SU-DHL-6 (cell line): ENCODE data around the gene OSBP2.

Source experiments
- H2AFZ ChIP-seq: fragments of 200-600 bp; sonication (generic); 2 replicates; pipeline ENCODE4 v1.6.1; 2014; ENCODE audit warnings: low read depth, mild to moderate bottlenecking, moderate library complexity, mixed read lengths, antibody characterized with exemption, low read length; ENCODE audit not compliant: severe bottlenecking
- H3F3A ChIP-seq: fragments of 200-600 bp; shearing (Covaris generic); 2 replicates; pipeline ENCODE4 v1.6.0; 2016; ENCODE audit warnings: antibody characterized with exemption, mild to moderate bottlenecking; ENCODE audit not compliant: insufficient read depth
- H3K27ac ChIP-seq: fragments of 200-600 bp; sonication (generic); 2 replicates; pipeline ENCODE4 v1.5.1; 2016; ENCODE audit warnings: low read depth, mild to moderate bottlenecking, low read length, moderate library complexity, mixed read lengths
- H3K27me3 ChIP-seq: fragments of 200-600 bp; sonication (generic), shearing (Covaris generic); 2 replicates; pipeline ENCODE4 v1.6.0; 2014; ENCODE audit warnings: mild to moderate bottlenecking, low read length
- H3K36me3 ChIP-seq: fragments of 200-600 bp; sonication (generic); 2 replicates; pipeline ENCODE4 v1.6.1; 2014; ENCODE audit warnings: mild to moderate bottlenecking, low read length, mixed read lengths
- H3K4me2 ChIP-seq: fragments of 300-600, 200-600 bp; shearing (Covaris generic), sonication (generic); 2 replicates; pipeline ENCODE4 v1.6.0; 2014; ENCODE audit warnings: low read length, low read depth, mild to moderate bottlenecking; ENCODE audit not compliant: poor library complexity, severe bottlenecking
- H3K4me3 ChIP-seq: fragments of 200-600 bp; sonication (generic); 2 replicates; pipeline ENCODE4 v1.5.1; 2014; ENCODE audit warnings: antibody characterized with exemption, low read length, mild to moderate bottlenecking, mixed read lengths; ENCODE audit not compliant: insufficient read depth, poor library complexity, severe bottlenecking
- H3K79me2 ChIP-seq: fragments of 200-600 bp; sonication (generic); 2 replicates; pipeline ENCODE4 v1.6.1; 2014; ENCODE audit warnings: mild to moderate bottlenecking, low read length, moderate library complexity; ENCODE audit not compliant: insufficient read depth
- H3K9ac ChIP-seq: fragments of 200-600 bp; sonication (generic); 2 replicates; pipeline ENCODE4 v1.7.0; 2014; ENCODE audit warnings: mild to moderate bottlenecking, low read length
- H3K9me2 ChIP-seq: fragments of 200-600 bp; sonication (generic); replicated peaks from 2 replicates; pipeline ENCODE4 v1.6.1; 2014; ENCODE audit warnings: low read length; ENCODE audit not compliant: insufficient read depth
- H3K9me3 ChIP-seq: fragments of 200-600 bp; sonication (generic); 2 replicates; pipeline ENCODE4 v1.6.1; 2014; ENCODE audit warnings: low read length, mixed read lengths; ENCODE audit not compliant: insufficient read depth
- H4K20me1 ChIP-seq: fragments of 200-600 bp; sonication (generic); 2 replicates; pipeline ENCODE4 v1.6.1; 2014; ENCODE audit warnings: low read depth, mild to moderate bottlenecking, antibody characterized with exemption, low read length, moderate library complexity, mixed read lengths
- CTCF ChIP-seq: fragments of 200-600 bp; sonication (generic); IDR thresholded peaks from one replicate; pipeline ENCODE4 v1.5.1; 2017; ENCODE audit warnings: antibody characterized with exemption, mild to moderate bottlenecking, low read length, moderate library complexity; ENCODE audit not compliant: insufficient read depth, poor library complexity, severe bottlenecking
- EZH2phosphoT487 ChIP-seq: fragments of 200-600 bp; sonication (generic), shearing (Covaris generic); conservative IDR thresholded peaks from 2 replicates; pipeline ENCODE4 v1.6.1; 2018; ENCODE audit warnings: mild to moderate bottlenecking, antibody characterized with exemption, low read length, moderate library complexity, mixed read lengths

The OSBP2 gene

GRCh38 chr22:30829901-30830550 lies 135.4 kb downstream of the OSBP2 start:
- no peaks in the 10 kb centered on the region for H3K9me2 ChIP-seq
- H3K9ac ChIP-seq = no peak overlapping the region
- H2AFZ ChIP-seq = no peak overlapping the region
- no peaks in the 10 kb centered on the region for H3K27me3 ChIP-seq
- no peaks in the 10 kb centered on the region for H4K20me1 ChIP-seq
- no peak for TF ChIP-seq EZH2phosphoT487
- no peak for TF ChIP-seq CTCF
- no peak overlapping the region for H3K4me3 ChIP-seq
- no peaks in the 10 kb centered on the region for H3K9me3 ChIP-seq
- H3K79me2 ChIP-seq = no peaks in the 10 kb centered on the region
- H3K36me3 ChIP-seq = no peaks in the 10 kb centered on the region
- no peaks in the 10 kb centered on the region for H3F3A ChIP-seq
- no peak overlapping the region for H3K4me2 ChIP-seq
- no peak overlapping the region for H3K27ac ChIP-seq

- H3K9ac ChIP-seq = no peak overlapping the region
- no peaks in the 10 kb centered on the region for H3K9me3 ChIP-seq
- H3K4me2 ChIP-seq = no peak overlapping the region
- H3K4me3 ChIP-seq = no peak overlapping the region
- no peaks in the 10 kb centered on the region for H4K20me1 ChIP-seq
- no peaks in the 10 kb centered on the region for H3F3A ChIP-seq
- TF ChIP-seq EZH2phosphoT487 = no peak
- TF ChIP-seq CTCF = no peak
- H3K79me2 ChIP-seq = no peaks in the 10 kb centered on the region
- H2AFZ ChIP-seq = no peak overlapping the region
- no peaks in the 10 kb centered on the region for H3K9me2 ChIP-seq
- no peaks in the 10 kb centered on the region for H3K36me3 ChIP-seq
- no peak overlapping the region for H3K27ac ChIP-seq
- H3K27me3 ChIP-seq = no peaks in the 10 kb centered on the region
Observed at GRCh38 chr22:30830907-30831306, 136.2 kb downstream of the OSBP2 start.

GRCh38 chr22:30832407-30832987 lies 137.8 kb downstream of the OSBP2 start:
- Histone ChIP-seq H3K27me3 (no peaks in the 10 kb centered on the region), H3K9me3 (no peaks in the 10 kb centered on the region), H4K20me1 (no peaks in the 10 kb centered on the region), H3K36me3 (no peaks in the 10 kb centered on the region), H3K4me3 (no peak overlapping the region), H3K4me2 (no peak overlapping the region), H3K9ac (no peak overlapping the region), H3K79me2 (no peaks in the 10 kb centered on the region), H3F3A (no peaks in the 10 kb centered on the region), H2AFZ (no peak overlapping the region), H3K27ac (no peak overlapping the region), H3K9me2 (no peaks in the 10 kb centered on the region)
- TF ChIP-seq EZH2phosphoT487 = no peak
- no peak for TF ChIP-seq CTCF
